HepG2 (cell line): Measurements from ENCODE around the gene EVC. TPM values are rescaled to one million over a fixed set of nuclear protein-coding genes. Genes with fewer than 3 reads are reported as not detected.
"Not testable (repeated sequence)": the region's sequence is repeated elsewhere in the genome, so short reads cannot be mapped to it uniquely, and the experiment has no call there.

ENCODE experiments used
- ATAC-seq: fragments of 200-7000 bp; cut with Tn5 transposase; 3 replicates; pipeline ENCODE4 v1.9.1; 2020; ENCODE audit warnings: mild to moderate bottlenecking, moderate library complexity
- BruUV-seq: library from RNA; stranded (reverse); fragments of 400-500 nt; replicated peaks from 2 replicates; lab custom pipeline; 2021; lab: Mats Ljungman, UMichigan
- CTCF ChIA-PET: fragments of 300-600 bp; formaldehyde crosslinking; extraction: SDS; loops from one replicate; lab custom pipeline; 2021; ENCODE audit warnings: low total read pairs, inconsistent platforms, low intra/inter-chr PET ratio; lab: Yijun Ruan, JAX
- POLR2A ChIA-PET: fragments of 350-600 bp; sonication (Branson Sonifier 250); formaldehyde crosslinking; loops from one replicate; lab custom pipeline; 2020; ENCODE audit warnings: antibody characterized with exemption, inconsistent platforms; lab: Yijun Ruan, JAX
- DNase-seq: peaks from one replicate; pipeline ENCODE4 v3.0.0-alpha.2; 2015; ENCODE audit warnings: low spot score
- FAIRE-seq: peaks from 3 replicates; lab custom pipeline; 2011; peaks lifted over from hg19 to GRCh38; lab: Jason Lieb, UNC
- H2AFZ ChIP-seq: one replicate; pipeline ENCODE4 v1.6.1; 2011; ENCODE audit warnings: low read length, inconsistent platforms
- H3K27ac ChIP-seq: fragments of 300-600 bp; 3 replicates; pipeline ENCODE4 v1.8.0; 2011; ENCODE audit warnings: mixed run types, mild to moderate bottlenecking, mixed read lengths, low read length, inconsistent platforms; ENCODE audit not compliant: insufficient read depth; ENCODE audit errors: extremely low read length
- H3K27me3 ChIP-seq, 2 experiments: fragments of 200-600 bp in 1 of 2; 2 replicates in 1 of 2; 3 replicates in 1 of 2; pipeline versions ENCODE4 v1.6.0 to v1.8.0; 2011; ENCODE audit warnings: low read length in 2 of 2, mild to moderate bottlenecking in 2 of 2, moderate library complexity in 2 of 2, inconsistent platforms in 1 of 2; ENCODE audit not compliant: insufficient read depth in 2 of 2, control insufficient read depth in 1 of 2
- H3K36me3 ChIP-seq, 2 experiments: fragments of 200-600 bp in 1 of 2; replicated peaks in 1 of 2; 2 replicates in 1 of 2; 3 replicates in 1 of 2; pipeline versions ENCODE4 v1.5.1 to v1.8.0; 2011; ENCODE audit warnings: low read length in 2 of 2, inconsistent platforms in 1 of 2; ENCODE audit not compliant: insufficient read depth in 2 of 2, control insufficient read depth in 1 of 2
- H3K4me1 ChIP-seq: 2 replicates; pipeline ENCODE4 v1.5.1; 2012; ENCODE audit warnings: low read length, inconsistent platforms; ENCODE audit not compliant: insufficient read depth
- H3K4me2 ChIP-seq: 2 replicates; pipeline ENCODE4 v1.6.0; 2011; ENCODE audit warnings: low read depth, low read length, inconsistent platforms
- H3K4me3 ChIP-seq, 3 experiments: fragments of 200-600 bp in 1 of 3; sonication (generic), shearing (Covaris generic) in 1 of 3; replicated peaks in 1 of 3; 2 replicates each; pipeline ENCODE4 v1.5.1; 2011 to 2016; ENCODE audit warnings: low read length in 3 of 3, inconsistent platforms in 2 of 3, low read depth in 2 of 3, mild to moderate bottlenecking in 2 of 3, control low read depth in 1 of 3, mixed read lengths in 1 of 3; ENCODE audit not compliant: insufficient read depth in 1 of 3
- H3K79me2 ChIP-seq: one replicate; pipeline ENCODE4 v1.6.1; 2011; ENCODE audit warnings: low read length, inconsistent platforms; ENCODE audit not compliant: insufficient read depth
- H3K9ac ChIP-seq: 2 replicates; pipeline ENCODE4 v1.6.0; 2011; ENCODE audit warnings: mild to moderate bottlenecking, low read depth, low read length, inconsistent platforms; ENCODE audit not compliant: insufficient read depth
- H3K9me3 ChIP-seq: 2 replicates; pipeline ENCODE4 v1.5.1; 2012; ENCODE audit warnings: mild to moderate bottlenecking, low read length
- H4K20me1 ChIP-seq: 2 replicates; pipeline ENCODE4 v1.6.0; 2011; ENCODE audit warnings: inconsistent platforms, mild to moderate bottlenecking, low read length, moderate library complexity; ENCODE audit not compliant: insufficient read depth
- ATF7 ChIP-seq, 2 experiments: fragments of 450-650 bp in 1 of 2; sonication (generic) in 1 of 2; formaldehyde crosslinking in 1 of 2; IDR thresholded peaks; 2 replicates each; pipeline versions ENCODE4 v1.4.0 to v1.6.1; 2016 to 2020; ENCODE audit warnings: antibody characterized with exemption in 1 of 2, mild to moderate bottlenecking in 1 of 2, missing genetic modification reagents in 1 of 2
- CREB1 ChIP-seq, 2 experiments: fragments of 450-650 bp in 1 of 2; IDR thresholded peaks; 2 replicates each; pipeline ENCODE4 v1.6.1; 2016 to 2017; ENCODE audit warnings: control low read depth in 1 of 2, mild to moderate bottlenecking in 1 of 2, missing compliant biosample characterization in 1 of 2, missing genetic modification characterization in 1 of 2
- KDM1A ChIP-seq: IDR thresholded peaks from 2 replicates; pipeline ENCODE4 v1.6.1; 2016; ENCODE audit warnings: missing compliant biosample characterization
- ZNF709 ChIP-seq: sonication (generic); formaldehyde crosslinking; IDR thresholded peaks from 2 replicates; pipeline ENCODE4 v1.5.0; 2020; ENCODE audit warnings: mild to moderate bottlenecking, missing genetic modification reagents
- WGBS: methylation state at CpG from one replicate; pipeline ENCODE4 v1.1.6; 2017; ENCODE audit warnings: low lambda C conversion rate; 5-methylcytosine and 5-hydroxymethylcytosine counted together
- in situ Hi-C: cut with HindIII; loops from 2 replicates; pipeline ENCODE4 v1.10.0; 2017; ENCODE audit warnings: low pct_unique_long_range_greater_than_20kb; ENCODE audit not compliant: extremely low pct_ligation_motif_present
- intact Hi-C: fragments of 100-400 bp; cut with micrococcal nuclease; formaldehyde crosslinking; loops from one replicate; pipeline ENCODE4 v1.10.0; 2022; ENCODE audit not compliant: unreplicated experiment
- polyA plus RNA-seq, 8 experiments: library from polyadenylated mRNA; depleted of rRNA in 3 of 8; stranded (reverse) in 7 of 8; unstranded in 1 of 8; fragments of >200 nt; fragmentation: Illumina TruSeq in 4 of 8; extraction: Trizol in 4 of 8; gene quantifications; 2 replicates each; pipeline versions ENCODE4 v1.2.1 to v1.2.3, GENCODE V29; 2011 to 2016; ENCODE audit warnings: low read depth in 4 of 8, missing spikeins in 1 of 8, mixed read lengths in 1 of 8; ENCODE audit not compliant: insufficient read depth in 1 of 8
- total RNA-seq, 5 experiments: library from RNA; depleted of rRNA; stranded (reverse); fragments of >200 nt; fragmentation: Illumina TruSeq; extraction: Trizol; gene quantifications; 2 replicates each; pipeline ENCODE4 v1.2.3, GENCODE V29; 2016; ENCODE audit warnings: low read depth in 1 of 5
- TF ChIP-seq, protein P1 (sequence below): fragments of 450-650 bp; IDR thresholded peaks from 2 replicates; pipeline ENCODE4 v1.6.1; 2017
- TF ChIP-seq, protein P2 (sequence below): IDR thresholded peaks from 2 replicates; pipeline ENCODE4 v1.6.1; 2016; ENCODE audit warnings: low read depth

Gene EVC
- total and polyA plus RNA-seq, 2 of the 13 experiments (the other 11 are each of a cell fraction or from before 2014, with no cell fraction given) = 3.1 to 4.9 TPM

DNA sequence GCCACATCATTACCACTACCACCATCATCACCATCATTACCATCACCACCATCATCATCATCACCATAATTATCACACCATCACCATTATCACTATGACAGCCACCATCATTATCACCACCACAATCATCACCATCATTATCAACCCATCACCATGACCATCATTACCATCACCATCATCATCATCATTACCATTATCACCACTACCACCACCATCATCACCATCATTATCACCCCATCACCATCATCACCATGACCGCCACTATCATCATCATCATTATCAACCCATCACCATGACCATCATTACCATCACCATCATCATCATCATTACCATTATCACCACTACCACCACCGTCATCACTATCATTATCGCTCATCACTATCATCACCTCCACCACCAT is 145.4 kb downstream of the EVC start:
- intact Hi-C loops; H3K27me3 ChIP-seq; H2AFZ ChIP-seq; H3K9me3 ChIP-seq; H3K36me3 ChIP-seq; H3K4me3 ChIP-seq; CTCF ChIA-PET; H4K20me1 ChIP-seq; H3K4me2 ChIP-seq; H3K4me1 ChIP-seq; H3K9ac ChIP-seq; FAIRE-seq; in situ Hi-C loops; H3K79me2 ChIP-seq; BruUV-seq; ATAC-seq; DNase-seq; POLR2A ChIA-PET; H3K27ac ChIP-seq; TF ChIP-seq ATF7, CREB1 (CRISPR knock-in tag; IDR thresholded peaks at IDR 0.05): not testable (repeated sequence)
- WGBS = 65% methylated on average over 3 of the region's 3 CpGs
- TF ChIP-seq ATF7 (IDR thresholded peaks at IDR 0.05) (peak; percentile 40; the same call in 1 of the 2 replicates), CREB1 (IDR thresholded peaks at IDR 0.05) (peak; percentile 96)
- TF ChIP-seq, protein P1, sequence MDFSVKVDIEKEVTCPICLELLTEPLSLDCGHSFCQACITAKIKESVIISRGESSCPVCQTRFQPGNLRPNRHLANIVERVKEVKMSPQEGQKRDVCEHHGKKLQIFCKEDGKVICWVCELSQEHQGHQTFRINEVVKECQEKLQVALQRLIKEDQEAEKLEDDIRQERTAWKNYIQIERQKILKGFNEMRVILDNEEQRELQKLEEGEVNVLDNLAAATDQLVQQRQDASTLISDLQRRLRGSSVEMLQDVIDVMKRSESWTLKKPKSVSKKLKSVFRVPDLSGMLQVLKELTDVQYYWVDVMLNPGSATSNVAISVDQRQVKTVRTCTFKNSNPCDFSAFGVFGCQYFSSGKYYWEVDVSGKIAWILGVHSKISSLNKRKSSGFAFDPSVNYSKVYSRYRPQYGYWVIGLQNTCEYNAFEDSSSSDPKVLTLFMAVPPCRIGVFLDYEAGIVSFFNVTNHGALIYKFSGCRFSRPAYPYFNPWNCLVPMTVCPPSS = peak; percentile 88; the same call in 1 of the 2 replicates

DNA sequence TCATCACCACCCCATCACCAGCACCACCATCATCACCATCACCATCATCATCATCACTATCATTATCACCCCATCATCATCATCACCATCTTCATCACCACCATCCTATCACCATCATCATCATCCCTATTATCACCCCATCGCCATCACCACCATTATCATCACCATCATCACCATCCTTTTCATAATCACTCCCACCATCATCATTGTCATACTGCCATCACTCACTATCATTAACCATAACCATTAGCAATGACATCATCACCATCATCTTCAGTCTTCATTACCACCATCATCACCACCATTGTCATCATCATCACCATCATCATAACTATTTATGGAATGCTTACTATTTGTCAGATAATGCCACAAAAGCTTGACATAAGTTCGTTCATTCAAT is 146.2 kb downstream of the EVC start:
- in situ Hi-C loops = no loop called here
- Histone ChIP-seq H2AFZ (no peak overlapping the region), H3K4me3 (no peak overlapping the region), H4K20me1 (no peaks in the 10 kb centered on the region), H3K79me2 (no peaks in the 10 kb centered on the region), H3K27me3 (peaks cover 3 to 11% of the 10 kb centered on the region in 2 experiments; a peak in 3 of 5 replicates), H3K27ac (no peak overlapping the region), H3K36me3 (no peaks in the 10 kb centered on the region), H3K4me2 (no peak overlapping the region), H3K9ac (no peak overlapping the region), H3K4me1 (no peaks in the 10 kb centered on the region), H3K9me3 (no peaks in the 10 kb centered on the region)
- CTCF ChIA-PET = no interaction called here
- intact Hi-C loops = no loop called here
- DNase-seq = no peak
- FAIRE-seq = no peak
- ATAC-seq = no peak
- BruUV-seq = no TSS peak
- WGBS = 1% methylated on average over 2 of the region's 2 CpGs
- TF ChIP-seq ZNF709 (CRISPR knock-in tag) (no peak), ATF7 (IDR thresholded peaks at IDR 0.05) (peak; percentile 100), ATF7 (CRISPR knock-in tag; IDR thresholded peaks at IDR 0.05) (no peak), CREB1 (IDR thresholded peaks at IDR 0.05) (peak; percentile 97), CREB1 (CRISPR knock-in tag; IDR thresholded peaks at IDR 0.05) (no peak), KDM1A (CRISPR knock-in tag) (no peak)
- TF ChIP-seq, protein P2, sequence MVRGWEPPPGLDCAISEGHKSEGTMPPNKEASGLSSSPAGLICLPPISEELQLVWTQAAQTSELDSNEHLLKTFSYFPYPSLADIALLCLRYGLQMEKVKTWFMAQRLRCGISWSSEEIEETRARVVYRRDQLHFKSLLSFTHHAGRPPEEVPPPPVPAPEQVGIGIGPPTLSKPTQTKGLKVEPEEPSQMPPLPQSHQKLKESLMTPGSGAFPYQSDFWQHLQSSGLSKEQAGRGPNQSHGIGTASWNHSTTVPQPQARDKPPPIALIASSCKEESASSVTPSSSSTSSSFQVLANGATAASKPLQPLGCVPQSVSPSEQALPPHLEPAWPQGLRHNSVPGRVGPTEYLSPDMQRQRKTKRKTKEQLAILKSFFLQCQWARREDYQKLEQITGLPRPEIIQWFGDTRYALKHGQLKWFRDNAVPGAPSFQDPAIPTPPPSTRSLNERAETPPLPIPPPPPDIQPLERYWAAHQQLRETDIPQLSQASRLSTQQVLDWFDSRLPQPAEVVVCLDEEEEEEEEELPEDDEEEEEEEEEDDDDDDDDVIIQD (CRISPR knock-in tag) = no peak
- TF ChIP-seq, protein P1 = 0 out of 2 replicates have a peak, but pooled peaks have one; percentile 55
- POLR2A ChIA-PET = no interaction called here
